Measurements from ENCODE around the gene NHSL1. TPM values are rescaled to one million over a fixed set of nuclear protein-coding genes. Genes with fewer than 3 reads are reported as not detected.

The NHSL1 gene
- total RNA-seq, 1 donor from 2014 or later: 33.5 TPM

DNA sequence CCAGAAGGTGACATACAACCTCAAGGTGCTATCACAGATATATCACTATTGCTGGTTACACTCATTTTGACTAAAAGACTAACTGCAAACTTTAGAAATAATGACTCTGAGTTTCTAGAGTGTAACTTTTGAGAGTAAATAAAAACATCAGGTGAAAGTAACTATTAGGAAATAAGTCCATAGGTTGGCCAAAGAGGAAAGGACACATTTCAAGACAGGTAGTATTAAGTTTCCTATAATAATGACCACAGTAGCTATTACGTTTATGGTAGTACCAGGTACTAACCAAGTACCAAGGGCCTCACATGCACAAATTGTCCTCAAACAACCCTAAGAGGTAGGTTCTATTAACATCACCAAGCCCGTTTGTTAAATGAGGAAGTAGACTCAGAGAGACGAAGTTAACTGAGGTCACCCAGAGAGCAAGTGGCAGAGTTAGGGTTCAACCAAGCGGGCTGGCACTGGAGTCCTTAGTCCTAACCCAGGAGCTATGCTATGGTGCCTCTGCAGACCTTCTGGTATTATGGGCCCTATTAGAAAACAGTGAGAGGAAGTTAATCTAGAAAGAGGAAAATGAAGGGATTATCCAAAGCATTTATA lies 58.4 kb downstream of the NHSL1 start:
- Histone ChIP-seq H3K27me3 (ENCODE audit: insufficient read depth, low read length) (no peaks in the 10 kb centered on the region), H3K9me3 (ENCODE audit: insufficient read depth, low read depth, low read length) (no peaks in the 10 kb centered on the region), H3K27ac (ENCODE audit: low read depth, low read length) (no peak overlapping the region), H2AFZ (ENCODE audit: low read depth, low read length) (no peak overlapping the region), H3K4me2 (ENCODE audit: low read length) (no peak overlapping the region), H3K4me1 (ENCODE audit: insufficient read depth, low read length) (no peaks in the 10 kb centered on the region), H3K4me3 (ENCODE audit: insufficient read depth, low read depth, low read length) (no peak overlapping the region), H3K36me3 (ENCODE audit: insufficient read depth, low read length) (peaks cover 5% of the 10 kb centered on the region), H3K9ac (ENCODE audit: low read length) (no peak overlapping the region), H4K20me1 (ENCODE audit: insufficient read depth, low read length) (no peaks in the 10 kb centered on the region), H3K79me2 (ENCODE audit: insufficient read depth, low read length) (no peaks in the 10 kb centered on the region)
- Mint-ChIP-seq H3K36me3 (ENCODE audit: low read depth, unreplicated experiment) (peaks cover 4% of the 10 kb centered on the region), H3K27ac (ENCODE audit: unreplicated experiment) (no peak overlapping the region), H3K27me3 (ENCODE audit: low read depth, unreplicated experiment) (no peaks in the 10 kb centered on the region), H3K4me3 (ENCODE audit: unreplicated experiment) (no peak overlapping the region), H3K9me3 (ENCODE audit: unreplicated experiment) (no peaks in the 10 kb centered on the region), H3K4me1 (ENCODE audit: low read depth, unreplicated experiment) (no peaks in the 10 kb centered on the region)
- no peak for TF ChIP-seq EZH2 (IDR thresholded peaks at IDR 0.05; ENCODE audit: insufficient read depth, low read length)
- no peak for TF ChIP-seq CTCF (IDR thresholded peaks at IDR 0.05; ENCODE audit: insufficient read depth, low read depth, low read length)
- FAIRE-seq (no peak), DNase-seq (ENCODE audit: low read depth) (no peak)

DNA sequence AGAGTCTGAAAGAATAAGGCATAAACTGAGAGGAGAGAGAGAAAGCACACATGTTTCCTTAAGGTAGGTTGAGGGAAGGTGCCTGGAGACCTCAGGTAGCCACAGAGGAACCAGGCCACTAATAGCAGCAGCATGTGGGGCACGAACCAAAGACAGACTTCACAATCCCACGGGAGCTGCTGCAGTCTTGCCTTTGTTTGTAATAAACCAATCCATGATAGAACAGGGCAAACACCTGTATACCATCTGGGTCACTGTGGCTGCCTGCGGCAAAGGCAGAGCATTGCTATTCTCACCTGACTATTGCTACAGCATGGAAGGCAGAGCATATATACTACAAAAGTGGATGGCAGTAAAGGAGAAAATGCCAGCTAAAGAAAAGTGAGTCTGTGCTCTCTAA lies 59.0 kb downstream of the NHSL1 start:
- no peak overlapping the region for H2AFZ ChIP-seq (ENCODE audit: low read depth, low read length)
- Mint-ChIP-seq H3K9me3 (ENCODE audit: unreplicated experiment) (no peaks in the 10 kb centered on the region), H3K36me3 (ENCODE audit: low read depth, unreplicated experiment) (peaks cover 6% of the 10 kb centered on the region), H3K27ac (ENCODE audit: unreplicated experiment) (no peak overlapping the region), H3K4me1 (ENCODE audit: low read depth, unreplicated experiment) (no peaks in the 10 kb centered on the region), H3K4me3 (ENCODE audit: unreplicated experiment) (no peak overlapping the region), H3K27me3 (ENCODE audit: low read depth, unreplicated experiment) (no peaks in the 10 kb centered on the region)
- H3K27ac ChIP-seq (ENCODE audit: low read depth, low read length): no peak overlapping the region
- H4K20me1 ChIP-seq (ENCODE audit: insufficient read depth, low read length): no peaks in the 10 kb centered on the region
- no peaks in the 10 kb centered on the region for H3K9me3 ChIP-seq (ENCODE audit: insufficient read depth, low read depth, low read length)
- H3K9ac ChIP-seq (ENCODE audit: low read length): no peak overlapping the region
- H3K4me1 ChIP-seq (ENCODE audit: insufficient read depth, low read length): no peaks in the 10 kb centered on the region
- H3K79me2 ChIP-seq (ENCODE audit: insufficient read depth, low read length): no peaks in the 10 kb centered on the region
- H3K27me3 ChIP-seq (ENCODE audit: insufficient read depth, low read length): no peaks in the 10 kb centered on the region
- no peak for DNase-seq (ENCODE audit: low read depth)
- no peak for TF ChIP-seq CTCF (IDR thresholded peaks at IDR 0.05; ENCODE audit: insufficient read depth, low read depth, low read length)
- TF ChIP-seq EZH2 (IDR thresholded peaks at IDR 0.05; ENCODE audit: insufficient read depth, low read length): no peak
- FAIRE-seq: no peak
- no peak overlapping the region for H3K4me2 ChIP-seq (ENCODE audit: low read length)
- H3K4me3 ChIP-seq (ENCODE audit: insufficient read depth, low read depth, low read length): no peak overlapping the region
- H3K36me3 ChIP-seq (ENCODE audit: insufficient read depth, low read length): peaks cover 5% of the 10 kb centered on the region

DNA sequence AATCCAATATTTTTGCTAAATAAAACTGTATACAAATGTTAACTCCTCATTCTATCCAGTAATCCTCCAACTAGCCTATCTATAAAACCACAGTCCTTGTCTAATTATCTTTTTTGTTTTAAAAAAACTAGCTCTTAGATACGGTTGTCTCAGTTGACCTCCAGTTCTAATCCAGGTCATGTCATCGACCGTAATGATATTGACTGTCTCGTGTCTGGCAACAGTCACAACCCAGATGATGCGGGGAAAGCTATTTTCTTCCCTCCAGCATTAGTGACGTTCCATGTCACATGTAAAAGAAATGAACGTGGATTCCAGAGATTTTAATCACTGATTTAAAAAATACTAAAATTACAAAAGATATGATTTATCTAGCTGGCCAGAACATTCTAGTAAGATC lies 59.7 kb downstream of the NHSL1 start:
- Histone ChIP-seq H3K27ac (ENCODE audit: low read depth, low read length) (no peak overlapping the region), H3K27me3 (ENCODE audit: insufficient read depth, low read length) (no peaks in the 10 kb centered on the region), H3K9ac (ENCODE audit: low read length) (no peak overlapping the region), H3K4me1 (ENCODE audit: insufficient read depth, low read length) (no peaks in the 10 kb centered on the region), H3K79me2 (ENCODE audit: insufficient read depth, low read length) (no peaks in the 10 kb centered on the region), H2AFZ (ENCODE audit: low read depth, low read length) (no peak overlapping the region), H3K9me3 (ENCODE audit: insufficient read depth, low read depth, low read length) (no peaks in the 10 kb centered on the region), H3K36me3 (ENCODE audit: insufficient read depth, low read length) (peaks cover 5% of the 10 kb centered on the region), H4K20me1 (ENCODE audit: insufficient read depth, low read length) (no peaks in the 10 kb centered on the region), H3K4me2 (ENCODE audit: low read length) (no peak overlapping the region), H3K4me3 (ENCODE audit: insufficient read depth, low read depth, low read length) (no peak overlapping the region)
- FAIRE-seq: no peak
- no peak overlapping the region for H3K4me3 Mint-ChIP-seq (ENCODE audit: unreplicated experiment)
- no peak overlapping the region for H3K27ac Mint-ChIP-seq (ENCODE audit: unreplicated experiment)
- H3K36me3 Mint-ChIP-seq (ENCODE audit: low read depth, unreplicated experiment): peaks cover 6% of the 10 kb centered on the region
- H3K27me3 Mint-ChIP-seq (ENCODE audit: low read depth, unreplicated experiment): no peaks in the 10 kb centered on the region
- DNase-seq (ENCODE audit: low read depth): no peak
- H3K4me1 Mint-ChIP-seq (ENCODE audit: low read depth, unreplicated experiment): no peaks in the 10 kb centered on the region
- H3K9me3 Mint-ChIP-seq (ENCODE audit: unreplicated experiment): no peaks in the 10 kb centered on the region
- TF ChIP-seq CTCF (IDR thresholded peaks at IDR 0.05; ENCODE audit: insufficient read depth, low read depth, low read length) (no peak), EZH2 (IDR thresholded peaks at IDR 0.05; ENCODE audit: insufficient read depth, low read length) (no peak)

Measured in astrocyte (in vitro differentiated cells and primary cell).